H1 (cell line): ENCODE measurements around the gene ING1. TPM values are rescaled to one million over a fixed set of nuclear protein-coding genes. Genes with fewer than 3 reads are reported as not detected.

Experiments
- SIN3A ChIP-seq, 2 experiments: IDR thresholded peaks in 1 of 2; conservative IDR thresholded peaks in 1 of 2; 2 replicates each; pipeline ENCODE4 v1.6.1; 2011 to 2012; ENCODE audit warnings: low read length in 2 of 2, improper control_type of control experiment in 1 of 2, low read depth in 1 of 2, mild to moderate bottlenecking in 1 of 2
- TAF1 ChIP-seq: IDR thresholded peaks from 2 replicates; pipeline ENCODE4 v1.6.1; 2011; ENCODE audit warnings: mild to moderate bottlenecking, low read depth, low read length
- TAF7 ChIP-seq: optimal IDR thresholded peaks from 2 replicates; pipeline ENCODE3; 2011; ENCODE audit warnings: low read depth, mild to moderate bottlenecking, inconsistent platforms, low read length, moderate library complexity, borderline replicate concordance
- polyA plus RNA-seq, 7 experiments: library from polyadenylated mRNA; depleted of rRNA in 3 of 7; stranded (reverse) in 5 of 7; unstranded in 2 of 7; fragments of >200 nt in 5 of 7; fragments of 200-250 nt in 2 of 7; gene quantifications; 1 replicate in 5 of 7; 2 replicates in 1 of 7; 4 replicates in 1 of 7; pipeline versions ENCODE4 v1.2.1 to v1.2.3, GENCODE V29; 2011 to 2013; ENCODE audit warnings: missing spikeins in 2 of 7, mixed read lengths in 2 of 7
- total RNA-seq: library from RNA; stranded (reverse); fragmentation: NEBNext Ultra II Directional; extraction: Animal tissue kit (Norgen Biotek cat#: 25700); gene quantifications from 2 replicates; pipeline ENCODE4 v1.2.1, GENCODE V29; 2021
- TF ChIP-seq, protein P1 (sequence below), 3 experiments: IDR thresholded peaks; 1 replicate in 2 of 3; 2 replicates in 1 of 3; pipeline versions ENCODE4 v1.5.1 to v1.6.1; 2011; ENCODE audit warnings: low read length in 3 of 3, mild to moderate bottlenecking in 3 of 3, inconsistent platforms in 2 of 3, low read depth in 1 of 3, moderate library complexity in 1 of 3; ENCODE audit not compliant: insufficient read depth in 1 of 3; ENCODE audit errors: control extremely low read depth in 1 of 3
- TF ChIP-seq, protein P2 (sequence below): IDR thresholded peaks from 2 replicates; pipeline ENCODE4 v1.6.1; 2012; ENCODE audit warnings: inconsistent platforms

ING1 gene
- total and polyA plus RNA-seq, 2 of the 8 experiments (the other 6 are each of a cell fraction or from before 2014, with no cell fraction given), result 22.3 to 26.6 TPM

DNA sequence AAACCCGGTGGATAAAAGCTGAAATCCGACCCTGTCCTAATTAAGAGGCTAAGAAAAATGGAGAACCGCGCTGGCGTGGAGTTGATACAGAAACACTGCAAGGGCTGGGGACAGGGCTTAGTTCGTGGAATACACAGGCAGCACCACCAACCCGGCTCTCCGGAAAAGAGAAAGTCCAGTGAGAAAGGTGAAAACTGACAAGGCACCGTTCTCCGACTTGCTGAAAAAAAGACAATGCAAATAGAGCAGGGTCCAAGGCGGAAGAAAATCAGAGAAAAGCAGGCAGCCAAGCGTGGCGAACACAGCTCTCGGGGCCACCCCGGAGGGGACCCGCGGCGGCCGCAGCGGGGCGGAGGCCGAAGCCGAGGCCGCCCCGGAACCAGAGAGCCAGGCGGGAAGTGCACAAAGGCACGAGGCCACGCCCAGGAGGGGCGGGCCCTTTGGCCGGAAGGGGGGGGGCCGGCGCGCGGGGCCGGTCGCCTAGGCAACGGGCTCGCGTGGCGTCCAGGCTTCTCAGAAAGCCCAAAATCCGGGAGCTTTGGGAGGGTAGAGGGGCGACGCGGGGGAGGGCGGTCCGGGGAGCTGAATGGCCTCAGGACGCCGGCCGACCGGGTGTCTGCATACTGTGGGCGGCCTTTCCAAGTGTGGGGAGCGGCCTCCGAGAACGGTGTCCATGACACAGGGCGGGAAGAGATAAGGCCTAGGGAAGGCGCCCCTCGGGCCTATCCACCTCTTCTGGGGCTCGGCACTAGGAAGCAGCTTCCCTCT, 1.2 kb upstream of the ING1 start (continued):
- TF ChIP-seq TAF1, result peak; percentile 51; the same call in 1 of the 2 replicates
- TF ChIP-seq, protein P1, sequence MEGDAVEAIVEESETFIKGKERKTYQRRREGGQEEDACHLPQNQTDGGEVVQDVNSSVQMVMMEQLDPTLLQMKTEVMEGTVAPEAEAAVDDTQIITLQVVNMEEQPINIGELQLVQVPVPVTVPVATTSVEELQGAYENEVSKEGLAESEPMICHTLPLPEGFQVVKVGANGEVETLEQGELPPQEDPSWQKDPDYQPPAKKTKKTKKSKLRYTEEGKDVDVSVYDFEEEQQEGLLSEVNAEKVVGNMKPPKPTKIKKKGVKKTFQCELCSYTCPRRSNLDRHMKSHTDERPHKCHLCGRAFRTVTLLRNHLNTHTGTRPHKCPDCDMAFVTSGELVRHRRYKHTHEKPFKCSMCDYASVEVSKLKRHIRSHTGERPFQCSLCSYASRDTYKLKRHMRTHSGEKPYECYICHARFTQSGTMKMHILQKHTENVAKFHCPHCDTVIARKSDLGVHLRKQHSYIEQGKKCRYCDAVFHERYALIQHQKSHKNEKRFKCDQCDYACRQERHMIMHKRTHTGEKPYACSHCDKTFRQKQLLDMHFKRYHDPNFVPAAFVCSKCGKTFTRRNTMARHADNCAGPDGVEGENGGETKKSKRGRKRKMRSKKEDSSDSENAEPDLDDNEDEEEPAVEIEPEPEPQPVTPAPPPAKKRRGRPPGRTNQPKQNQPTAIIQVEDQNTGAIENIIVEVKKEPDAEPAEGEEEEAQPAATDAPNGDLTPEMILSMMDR (IDR thresholded peaks at IDR 0.05; ENCODE audit: control extremely low read depth in 1 of 3, insufficient read depth in 1 of 3, low read depth in 1 of 3, low read length in 3 of 3), result no peak
- peak; percentile 85 for TF ChIP-seq TAF7
- peak in 1 of 2 experiments; percentile 78; a peak in 2 of 4 replicates for TF ChIP-seq SIN3A (conservative IDR thresholded peaks at IDR 0.05 in 1 of 2, IDR thresholded peaks at IDR 0.05 in 1 of 2; ENCODE audit: low read depth in 1 of 2, low read length in 2 of 2)
- TF ChIP-seq, protein P2, sequence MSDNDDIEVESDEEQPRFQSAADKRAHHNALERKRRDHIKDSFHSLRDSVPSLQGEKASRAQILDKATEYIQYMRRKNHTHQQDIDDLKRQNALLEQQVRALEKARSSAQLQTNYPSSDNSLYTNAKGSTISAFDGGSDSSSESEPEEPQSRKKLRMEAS, result peak; percentile 54; the same call in 1 of the 2 replicates
- TF ChIP-seq, all 59 proteins: peak for 10
